ENCODE results near the gene SLC4A5. TPM values are rescaled to one million over a fixed set of nuclear protein-coding genes. Genes with fewer than 3 reads are reported as not detected.

The SLC4A5 gene
- total and polyA plus RNA-seq, 2 of the 8 experiments (the other 6 are each of a cell fraction or from before 2014, with no cell fraction given) = 0.42 to 0.52 TPM

GRCh38 chr2:74201596-74201995, 141.6 kb downstream of the SLC4A5 start:
- H3K56ac ChIP-seq (replicated peaks; ENCODE audit: insufficient read length, low read depth, low read length) = no peak overlapping the region
- H3K79me1 ChIP-seq (ENCODE audit: low read depth, low read length) = peaks cover 12% of the 10 kb centered on the region
- no peak overlapping the region for H3K23ac ChIP-seq (ENCODE audit: insufficient read length)
- H3K23me2 ChIP-seq (ENCODE audit: low read depth, low read length) = peaks cover 8% of the 10 kb centered on the region
- peak overlapping the region in 2 of 4 experiments; percentile 2 to 85; a peak in 3 of 8 replicates for H3K4me3 ChIP-seq (ENCODE audit: extremely low read depth in 1 of 4, insufficient read depth in 2 of 4, low read depth in 3 of 4, low read length in 4 of 4)
- no peaks in the 10 kb centered on the region for H3K9me3 ChIP-seq (ENCODE audit: insufficient read depth in 2 of 2, low read depth in 1 of 2, low read length in 1 of 2)
- ChIA-PET POLR2A (ENCODE audit: partially characterized antibody) (interaction anchor here (0.7 to 72.1 kb wide), 5 partner anchors 7 to 196 kb away, joined by 3 to 2699 read pairs (median 5); partner anchors contain the start of genes BOLA3, MOB1A and MTHFD2), CTCF (ENCODE audit: partially characterized antibody) (interaction anchor here (0.6 to 2.0 kb wide), 2 partner anchors 59 to 241 kb away, joined by 4 to 6 read pairs; no protein-coding TSS in a partner anchor)
- H3K18ac ChIP-seq (ENCODE audit: extremely low read depth, low read length) = no peak overlapping the region
- H4K91ac ChIP-seq (replicated peaks; ENCODE audit: insufficient read length, low read length) = no peak overlapping the region
- H3K27me3 ChIP-seq (replicated peaks in 1 of 4; ENCODE audit: control insufficient read depth in 3 of 4, extremely low read depth in 1 of 4, insufficient read depth in 3 of 4, low read length in 3 of 4) = no peaks in the 10 kb centered on the region
- TF ChIP-seq ATF3 (IDR thresholded peaks at IDR 0.05; ENCODE audit: insufficient read depth, low read depth, low read length) = no peak
- peak overlapping the region; percentile 98 to 100; a peak in 3 of 4 replicates for H3K4me2 ChIP-seq (ENCODE audit: insufficient read depth in 1 of 2, low read depth in 2 of 2, low read length in 2 of 2)
- no peak overlapping the region for H2BK12ac ChIP-seq (ENCODE audit: low read depth, low read length)
- H3K4me1 ChIP-seq (replicated peaks in 1 of 4; ENCODE audit: control insufficient read depth in 3 of 4, insufficient read depth in 4 of 4, low read length in 3 of 4) = peaks cover 2 to 22% (median 18%) of the 10 kb centered on the region in 4 experiments; a peak in 6 of 7 replicates
- no peak overlapping the region for H2BK20ac ChIP-seq (ENCODE audit: low read length)
- DNase-seq (ENCODE audit: low read depth in 1 of 2, low spot score in 2 of 2) = no peak
- no peak overlapping the region for H2BK120ac ChIP-seq (replicated peaks; ENCODE audit: low read depth, low read length)
- no peak overlapping the region for H2AFZ ChIP-seq (ENCODE audit: low read length)
- no peak overlapping the region for H2BK5ac ChIP-seq (ENCODE audit: low read depth, low read length)
- H3K9ac ChIP-seq (replicated peaks in 1 of 4; ENCODE audit: extremely low read depth in 1 of 4, low read depth in 3 of 4, low read length in 3 of 4) = no peak overlapping the region
- H3K4ac ChIP-seq (replicated peaks; ENCODE audit: insufficient read length, low read depth, low read length) = no peak overlapping the region
- H2AK5ac ChIP-seq (ENCODE audit: low read depth, low read length) = no peak overlapping the region
- no peak overlapping the region for H4K5ac ChIP-seq (ENCODE audit: insufficient read length, low read depth, low read length)
- no peak for FAIRE-seq
- peaks cover 0 to 59% (median 3%) of the 10 kb centered on the region in 4 experiments; a peak in 5 of 8 replicates for H3K36me3 ChIP-seq (ENCODE audit: control insufficient read depth in 2 of 4, insufficient read depth in 4 of 4, low read length in 3 of 4)
- peaks cover 58 to 82% of the 10 kb centered on the region in 2 experiments for H3K79me2 ChIP-seq (ENCODE audit: control insufficient read depth in 1 of 2, insufficient read depth in 2 of 2, low read length in 2 of 2)
- H2BK15ac ChIP-seq (ENCODE audit: low read length) = no peak overlapping the region
- H3K27ac ChIP-seq (ENCODE audit: low read depth, low read length) = no peak overlapping the region
- H3K14ac ChIP-seq (ENCODE audit: insufficient read length) = no peak overlapping the region
- WGBS, 2 experiments (ENCODE audit: extremely low coverage in 1 of 2, insufficient coverage in 1 of 2, insufficient read length in 1 of 2, insufficient replicate concordance in 2 of 2, low coverage in 1 of 2, low lambda C conversion rate in 2 of 2, missing lambda C conversion rate in 1 of 2) = 84% methylated on average over 1 of the region's 1 CpG; no CpG with 5 or more reads in 1 of the 2 experiments
- peaks cover 36 to 40% of the 10 kb centered on the region in 2 experiments for H4K20me1 ChIP-seq (replicated peaks in 1 of 2; ENCODE audit: control insufficient read depth in 1 of 2, insufficient read depth in 2 of 2, low read length in 2 of 2)
- no peak overlapping the region for H4K8ac ChIP-seq (ENCODE audit: extremely low read depth, insufficient read depth, low read length)

All from H1 (cell line).